ENCODE results near the gene SYCP3.

The SYCP3 gene

GRCh38 chr12:101719566-101719965 lies 19.7 kb downstream of the SYCP3 start:
- no peak overlapping the region for H3K4me3 ChIP-seq (ENCODE audit: low read depth, low read length)
- no peak for TF ChIP-seq CTCF (IDR thresholded peaks at IDR 0.05; ENCODE audit: control insufficient read depth, extremely low read depth, insufficient read depth)
- no peak for DNase-seq (ENCODE audit: low read depth)

- DNase-seq (ENCODE audit: low read depth) = no peak
- peak overlapping the region; percentile 41; the same call in 1 of the 2 replicates for H3K4me3 ChIP-seq (ENCODE audit: low read depth, low read length)
- no peak for TF ChIP-seq CTCF (IDR thresholded peaks at IDR 0.05; ENCODE audit: control insufficient read depth, extremely low read depth, insufficient read depth)
Measured at GRCh38 chr12:101714877-101715444, 24.3 kb downstream of the SYCP3 start.

- DNase-seq (ENCODE audit: low read depth) = peak; percentile 84
- H3K4me3 ChIP-seq (ENCODE audit: low read depth, low read length) = peak overlapping the region; percentile 41
- 0 out of 2 replicates have a peak, but pooled peaks have one; percentile 6 for TF ChIP-seq CTCF (IDR thresholded peaks at IDR 0.05; ENCODE audit: control insufficient read depth, extremely low read depth, insufficient read depth)
Measured at GRCh38 chr12:101713930-101714329, 25.3 kb downstream of the SYCP3 start.

- peak overlapping the region; percentile 41 for H3K4me3 ChIP-seq (ENCODE audit: low read depth, low read length)
- no peak for TF ChIP-seq CTCF (IDR thresholded peaks at IDR 0.05; ENCODE audit: control insufficient read depth, extremely low read depth, insufficient read depth)
- DNase-seq (ENCODE audit: low read depth) = peak; percentile 91
Measured at GRCh38 chr12:101713059-101713682, 26.1 kb downstream of the SYCP3 start.

GRCh38 chr12:101710288-101710687 lies 29.0 kb downstream of the SYCP3 start:
- TF ChIP-seq CTCF (IDR thresholded peaks at IDR 0.05; ENCODE audit: control insufficient read depth, extremely low read depth, insufficient read depth) = no peak
- no peak for DNase-seq (ENCODE audit: low read depth)
- H3K4me3 ChIP-seq (ENCODE audit: low read depth, low read length) = no peak overlapping the region

GRCh38 chr12:101707131-101707782 lies 32.0 kb downstream of the SYCP3 start:
- H3K4me3 ChIP-seq (ENCODE audit: low read depth, low read length) = no peak overlapping the region
- no peak for DNase-seq (ENCODE audit: low read depth)
- no peak for TF ChIP-seq CTCF (IDR thresholded peaks at IDR 0.05; ENCODE audit: control insufficient read depth, extremely low read depth, insufficient read depth)
